C1 segment of cervical spinal cord (tissue), 14 donors: ENCODE data around the gene CCNDBP1.
"Not testable (repeated sequence)": the region's sequence is repeated elsewhere in the genome, so short reads cannot be mapped to it uniquely, and the experiment has no call there.

ENCODE experiments used
- DNase-seq, 14 donors: peaks; one replicate each; lab custom pipeline; 2025; lab: John Stamatoyannopoulos, UW

Gene CCNDBP1

GRCh38 chr15:43193710-43194109, 8.5 kb downstream of the CCNDBP1 start:
- no peak for DNase-seq

- no peak for DNase-seq
Observed at GRCh38 chr15:43194795-43195194, 9.6 kb downstream of the CCNDBP1 start.

GRCh38 chr15:43196760-43197548, 11.8 kb downstream of the CCNDBP1 start:
- no peak for DNase-seq

GRCh38 chr15:43197773-43198172, 12.6 kb downstream of the CCNDBP1 start:
- not testable (repeated sequence) for DNase-seq

DNA sequence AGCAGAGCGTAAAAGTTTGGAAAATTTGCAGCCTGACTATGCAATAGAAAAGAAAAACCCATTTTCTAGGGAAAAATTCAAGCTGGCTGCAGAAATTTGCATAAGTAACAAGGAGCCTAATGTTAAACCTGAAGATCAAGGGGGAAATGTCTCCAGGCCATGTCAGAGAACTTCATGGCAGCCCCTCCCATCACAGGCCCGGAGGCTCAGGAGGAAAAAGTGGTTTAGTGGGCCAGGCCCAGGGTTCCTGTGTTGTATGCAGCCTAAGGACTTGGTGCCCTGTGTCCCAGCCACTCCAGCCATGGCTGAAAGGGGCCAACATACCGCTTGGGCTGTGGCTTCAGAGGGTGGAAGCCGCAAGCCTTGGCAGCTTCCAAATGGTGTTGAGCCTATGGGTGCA, 13.4 kb downstream of the CCNDBP1 start:
- DNase-seq: not testable (repeated sequence)

DNA sequence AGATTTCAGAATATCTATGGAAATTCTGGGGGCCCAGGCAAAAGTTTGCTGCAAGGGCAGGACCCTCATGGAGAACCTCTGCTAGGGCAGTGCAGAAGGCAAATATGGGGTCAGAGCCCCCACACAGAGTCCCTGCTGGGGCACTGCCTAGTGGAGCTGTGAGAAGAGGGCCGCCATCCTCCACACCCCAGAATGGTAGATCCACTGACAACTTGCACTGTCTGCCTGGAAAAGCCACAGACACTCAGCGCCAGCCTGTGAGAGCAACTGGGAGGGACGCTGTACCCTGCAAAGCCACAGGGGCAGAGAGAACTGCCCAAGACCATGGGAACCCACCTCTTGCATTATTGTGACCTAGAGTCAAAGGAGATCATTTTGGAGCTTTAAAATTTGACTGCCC, 13.8 kb downstream of the CCNDBP1 start:
- no peak for DNase-seq

GRCh38 chr15:43199945-43200488, 14.8 kb downstream of the CCNDBP1 start:
- DNase-seq: no peak

DNA sequence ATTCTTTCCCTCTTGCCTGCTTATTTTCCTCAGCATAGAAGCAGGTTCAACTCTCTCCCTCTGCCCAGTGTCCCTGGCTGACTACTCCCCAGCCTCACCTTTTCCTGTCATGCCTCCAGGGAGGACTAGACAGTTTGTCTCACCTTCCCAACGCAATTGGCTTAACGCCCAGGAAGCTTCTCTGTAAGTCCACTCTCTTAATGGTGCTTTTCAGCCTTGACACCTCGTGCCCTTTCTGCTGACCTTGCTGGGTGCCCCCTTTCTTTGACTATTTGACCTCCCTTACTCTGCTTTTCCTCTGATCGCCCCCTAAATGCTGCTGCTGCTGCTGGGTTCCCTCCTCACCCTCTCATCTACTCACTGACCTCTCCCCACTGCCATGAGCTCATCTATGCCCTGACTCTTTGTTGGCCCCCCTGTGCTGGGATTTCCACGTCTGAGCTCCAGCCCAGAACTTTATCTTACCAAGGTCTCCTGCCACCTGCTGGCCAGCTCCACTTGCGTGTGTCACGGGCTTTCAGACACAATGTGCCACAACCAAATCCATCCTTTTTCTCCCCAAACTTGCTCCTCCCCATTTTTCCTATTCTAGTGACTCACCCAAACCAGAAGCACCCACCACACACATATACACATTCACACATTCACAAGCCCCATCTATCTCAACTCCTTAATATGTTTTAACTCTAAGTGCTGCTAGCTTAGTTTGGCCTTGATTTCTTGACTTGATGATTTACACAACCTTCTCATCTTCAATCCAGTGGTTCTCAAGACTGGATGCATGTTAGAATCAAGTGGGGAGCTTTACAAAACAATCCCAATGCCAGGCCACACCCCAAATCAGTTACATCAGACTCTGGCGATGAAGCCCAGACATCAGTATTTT, 19.1 kb downstream of the CCNDBP1 start:
- peak in 2 of 14 donors; percentile 4 to 11 for DNase-seq

DNA sequence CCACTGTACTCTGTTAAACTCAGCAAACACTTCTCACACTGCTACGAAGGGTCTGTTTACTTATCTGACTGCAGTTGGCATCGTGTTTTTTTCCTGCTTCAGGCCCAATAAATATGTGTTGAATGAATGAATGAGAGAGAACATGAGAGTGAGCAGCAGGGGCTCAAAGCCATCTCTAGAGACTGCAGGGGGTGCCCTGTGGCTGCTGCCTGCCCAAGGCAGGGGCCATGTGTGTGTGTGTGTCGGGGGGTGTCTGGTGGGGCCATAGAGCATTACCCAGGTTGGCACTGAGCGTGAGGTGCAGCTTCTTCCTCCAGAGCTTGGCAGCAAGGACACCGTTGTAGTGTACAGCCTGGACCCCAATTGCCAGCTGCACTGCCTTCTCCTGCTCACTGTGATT, 20.9 kb downstream of the CCNDBP1 start:
- DNase-seq: no peak

DNA sequence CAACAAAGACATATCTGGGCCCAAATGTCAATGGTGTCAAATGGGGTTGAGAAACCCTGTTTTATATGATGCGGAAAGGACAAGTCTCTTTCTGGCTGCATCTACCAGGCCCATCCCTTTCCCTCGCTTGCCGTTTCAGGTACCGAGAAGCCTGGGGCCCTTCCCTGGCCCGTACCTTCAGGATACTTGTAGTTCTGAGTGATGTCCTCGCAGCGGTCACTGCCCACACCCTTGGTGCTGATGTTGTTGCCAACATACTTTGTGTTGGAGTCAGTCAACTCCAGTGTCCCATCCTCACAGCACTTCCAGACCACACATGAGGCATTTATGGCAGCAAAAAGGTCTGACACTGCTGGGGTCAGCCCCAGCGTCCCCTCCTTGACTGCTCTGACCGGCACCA, 21.8 kb downstream of the CCNDBP1 start:
- no peak for DNase-seq

DNA sequence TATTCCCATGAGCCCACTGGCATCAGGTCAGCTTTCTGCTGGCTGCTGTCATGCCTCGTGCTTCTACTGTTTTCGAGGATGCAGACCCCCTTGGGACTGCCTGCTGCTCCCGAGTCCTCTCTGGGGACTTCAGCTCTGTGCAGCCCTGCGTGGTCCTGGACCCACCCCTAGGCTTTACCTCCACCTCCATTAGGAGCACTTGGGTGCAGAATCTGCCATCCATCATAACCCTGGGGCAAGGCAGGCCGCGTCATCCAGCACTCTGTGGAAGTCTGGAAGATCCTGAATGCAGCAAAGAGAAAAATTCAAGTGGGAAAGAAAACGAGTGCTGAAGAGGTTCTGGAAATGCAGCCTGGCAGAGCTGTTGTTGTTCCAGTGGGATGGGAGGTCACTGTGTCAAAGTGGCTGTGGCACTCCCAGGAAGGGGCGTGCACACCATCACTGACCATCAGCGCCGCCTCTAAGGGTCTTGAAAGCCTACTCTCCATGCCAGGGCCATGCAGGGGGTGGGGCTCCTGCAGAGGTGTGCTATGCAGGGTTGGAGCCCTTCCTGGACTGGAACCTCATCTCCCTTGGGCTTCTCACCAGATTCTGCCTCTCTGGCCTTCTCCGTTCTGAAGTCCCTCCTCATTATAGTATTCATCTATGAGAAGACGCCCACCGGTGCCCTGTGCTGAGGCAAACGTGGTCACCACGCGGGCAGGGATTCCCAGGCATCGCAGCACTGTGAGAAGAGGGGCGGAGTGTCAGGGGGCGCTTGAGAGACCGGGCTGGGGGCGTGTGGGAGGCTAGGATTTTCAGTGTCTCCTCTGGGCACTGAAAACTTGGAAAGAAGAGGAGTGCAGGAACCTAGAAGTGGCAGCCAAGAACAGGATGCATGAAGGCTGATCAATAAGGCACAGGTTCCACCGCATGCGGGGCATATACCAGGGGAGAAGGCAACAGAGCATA, 23.1 kb downstream of the CCNDBP1 start:
- no peak for DNase-seq

GRCh38 chr15:43209059-43209824, 24.0 kb downstream of the CCNDBP1 start:
- no peak for DNase-seq

- DNase-seq: no peak
Observed at GRCh38 chr15:43210172-43210745, 25.1 kb downstream of the CCNDBP1 start.

GRCh38 chr15:43210807-43211206, 25.6 kb downstream of the CCNDBP1 start:
- DNase-seq: no peak

GRCh38 chr15:43211224-43211735, 26.1 kb downstream of the CCNDBP1 start:
- no peak for DNase-seq

DNA sequence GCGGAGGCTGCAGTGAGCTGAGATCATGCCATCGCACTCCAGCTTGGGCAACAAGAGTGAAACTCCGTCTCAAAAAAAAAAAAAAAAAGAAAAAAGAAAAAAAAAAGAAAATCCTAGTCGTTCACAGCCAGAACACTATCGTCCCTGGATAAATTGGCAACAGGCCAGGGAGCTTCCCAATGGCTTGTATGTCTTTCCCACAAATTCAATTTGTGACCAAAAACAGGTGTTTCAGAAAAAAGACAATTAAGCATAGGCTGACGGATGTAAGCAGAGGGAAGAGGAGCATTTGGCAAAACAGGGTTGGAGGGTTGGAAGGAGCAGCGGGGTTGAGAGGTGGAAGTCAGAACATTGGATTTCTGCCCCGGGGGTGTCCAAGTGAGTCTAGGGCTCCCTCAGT, 27.1 kb downstream of the CCNDBP1 start:
- DNase-seq: no peak

GRCh38 chr15:43212951-43213350, 27.7 kb downstream of the CCNDBP1 start:
- DNase-seq: no peak

- DNase-seq: no peak
Observed at GRCh38 chr15:43213466-43213865, 28.3 kb downstream of the CCNDBP1 start.

GRCh38 chr15:43214169-43214568, 29.0 kb downstream of the CCNDBP1 start:
- DNase-seq: no peak
